Panc1 (cell line): Measurements from ENCODE around the gene U2AF1L4. TPM values are rescaled to one million over a fixed set of nuclear protein-coding genes. Genes with fewer than 3 reads are reported as not detected.

Experiments
- total RNA-seq: library from RNA; stranded (reverse); gene quantifications from one replicate; pipeline ENCODE4 v1.2.1, GENCODE V29; 2021; ENCODE audit not compliant: unreplicated experiment

Gene U2AF1L4
- total RNA-seq, 1 experiment from 2014 or later: 29.8 TPM

Other genes starting within 250 kb of the U2AF1L4 start
- gene DMKN, start 231.8 kb downstream of the U2AF1L4 start, total RNA-seq: 5.6 TPM
- gene SBSN, start 217.1 kb downstream of the U2AF1L4 start, total RNA-seq: 0.39 TPM
- gene GAPDHS, start 212.0 kb downstream of the U2AF1L4 start, total RNA-seq: not detected
- gene TMEM147, start 199.8 kb downstream of the U2AF1L4 start, total RNA-seq: 157 TPM
- gene ATP4A, start 181.8 kb downstream of the U2AF1L4 start, total RNA-seq: not detected
- gene PMIS2, start 159.2 kb downstream of the U2AF1L4 start, total RNA-seq: not detected
- gene HAUS5, start 132.7 kb downstream of the U2AF1L4 start, total RNA-seq: 23.2 TPM
- 180 TPM for gene RBM42, start 116.4 kb downstream of the U2AF1L4 start, total RNA-seq
- gene ETV2, start 103.7 kb downstream of the U2AF1L4 start, total RNA-seq: 2.8 TPM
- 835 TPM for gene COX6B1, start 97.1 kb downstream of the U2AF1L4 start, total RNA-seq
- gene UPK1A, start 78.9 kb downstream of the U2AF1L4 start, total RNA-seq: 0.67 TPM
- not detected for gene ZBTB32, start 40.9 kb downstream of the U2AF1L4 start, total RNA-seq
- 68.8 TPM for gene KMT2B, start 27.4 kb downstream of the U2AF1L4 start, total RNA-seq
- 12.5 TPM for gene IGFLR1, start 3.0 kb downstream of the U2AF1L4 start, total RNA-seq
- 169 TPM for gene PSENEN, start 233 bp upstream of the U2AF1L4 start, total RNA-seq
- gene LIN37, start 3.2 kb upstream of the U2AF1L4 start, total RNA-seq: 23.5 TPM
- 0.87 TPM for gene HSPB6, start 11.6 kb upstream of the U2AF1L4 start, total RNA-seq
- 63.9 TPM for gene PROSER3, start 12.8 kb upstream of the U2AF1L4 start, total RNA-seq
- 35.8 TPM for gene ARHGAP33, start 30.1 kb upstream of the U2AF1L4 start, total RNA-seq
- gene PRODH2, start 67.4 kb upstream of the U2AF1L4 start, total RNA-seq: not detected
- 0.67 TPM for gene NPHS1, start 107.1 kb upstream of the U2AF1L4 start, total RNA-seq
- gene KIRREL2, start 111.5 kb upstream of the U2AF1L4 start, total RNA-seq: 5.0 TPM
- 74.6 TPM for gene APLP1, start 123.2 kb upstream of the U2AF1L4 start, total RNA-seq
- 20.5 TPM for gene NFKBID, start 155.1 kb upstream of the U2AF1L4 start, total RNA-seq
- gene HCST, start 157.1 kb upstream of the U2AF1L4 start, total RNA-seq: 2.9 TPM
- not detected for gene TYROBP, start 162.9 kb upstream of the U2AF1L4 start, total RNA-seq
- 16.7 TPM for gene LRFN3, start 191.0 kb upstream of the U2AF1L4 start, total RNA-seq
- gene SDHAF1, start 249.8 kb upstream of the U2AF1L4 start, total RNA-seq: 19.0 TPM